ENCODE results near the gene MTUS2.

- TF ChIP-seq CTCF (IDR thresholded peaks at IDR 0.05; ENCODE audit: low read depth, low read length, poor library complexity, severe bottlenecking), result no peak
- no peak for TF ChIP-seq EZH2phosphoT487 (IDR thresholded peaks at IDR 0.05; ENCODE audit: borderline replicate concordance, low read length)
Measured at GRCh38 chr13:29081697-29082440, 261.7 kb downstream of the MTUS2 start.

Data from DOHH2 (cell line).